ENCODE data around the gene CNST. TPM values are rescaled to one million over a fixed set of nuclear protein-coding genes. Genes with fewer than 3 reads are reported as not detected.
"Not testable (repeated sequence)": the region's sequence is repeated elsewhere in the genome, so short reads cannot be mapped to it uniquely, and the experiment has no call there.

Gene CNST
- total and polyA plus RNA-seq, 2 of the 13 experiments (the other 11 are each of a cell fraction or from before 2014, with no cell fraction given), result 6.3 to 12.4 TPM

GRCh38 chr1:246632281-246633168 is 66.3 kb downstream of the CNST start:
- Histone ChIP-seq H2AFZ (ENCODE audit: low read length) (no peak overlapping the region), H3K79me2 (ENCODE audit: insufficient read depth, low read length) (no peaks in the 10 kb centered on the region), H3K36me3 (replicated peaks in 1 of 2; ENCODE audit: control insufficient read depth in 1 of 2, insufficient read depth in 2 of 2, low read length in 2 of 2) (peaks cover 3 to 28% of the 10 kb centered on the region in 2 experiments; a peak in 4 of 5 replicates), H3K4me2 (ENCODE audit: low read depth, low read length) (no peak overlapping the region), H3K27me3 (ENCODE audit: control insufficient read depth in 1 of 2, insufficient read depth in 2 of 2, low read length in 2 of 2) (no peaks in the 10 kb centered on the region), H3K27ac (ENCODE audit: extremely low read length, insufficient read depth, low read length) (no peak overlapping the region), H3K4me1 (ENCODE audit: insufficient read depth, low read length) (no peaks in the 10 kb centered on the region), H3K9ac (ENCODE audit: insufficient read depth, low read depth, low read length) (no peak overlapping the region), H3K9me3 (ENCODE audit: low read length) (no peaks in the 10 kb centered on the region), H4K20me1 (ENCODE audit: insufficient read depth, low read length) (no peaks in the 10 kb centered on the region), H3K4me3 (replicated peaks in 1 of 3; ENCODE audit: insufficient read depth in 1 of 3, low read depth in 2 of 3, low read length in 3 of 3) (no peak overlapping the region)
- ChIA-PET POLR2A (no interaction called here), CTCF (ENCODE audit: low intra/inter-chr PET ratio, low total read pairs) (no interaction called here)
- DNase-seq (ENCODE audit: low spot score), result no peak
- no TSS peak for BruUV-seq (replicated peaks)
- ATAC-seq, result no peak
- in situ Hi-C loops (cut with HindIII; ENCODE audit: extremely low pct_ligation_motif_present, low pct_unique_long_range_greater_than_20kb), result no loop called here
- FAIRE-seq, result no peak
- intact Hi-C loops (cut with micrococcal nuclease; ENCODE audit: unreplicated experiment), result no loop called here
- TF ChIP-seq ZNF30 (CRISPR knock-in tag; IDR thresholded peaks at IDR 0.05) (no peak), MATR3 (CRISPR knock-in tag; IDR thresholded peaks at IDR 0.05) (no peak), ZUFSP (CRISPR knock-in tag; IDR thresholded peaks at IDR 0.05; ENCODE audit: borderline replicate concordance) (no peak), ZSCAN22 (CRISPR knock-in tag; IDR thresholded peaks at IDR 0.05) (no peak), CEBPB (IDR thresholded peaks at IDR 0.05; ENCODE audit: borderline replicate concordance, low read depth, low read length) (peak; percentile 16; the same call in 1 of the 2 replicates), MAFF (IDR thresholded peaks at IDR 0.05; ENCODE audit: low read depth, low read length) (0 out of 2 replicates have a peak, but pooled peaks have one; percentile 10), CHD4 (IDR thresholded peaks at IDR 0.05; ENCODE audit: borderline replicate concordance, low read length) (no peak), WIZ (CRISPR knock-in tag; IDR thresholded peaks at IDR 0.05) (no peak)
- WGBS (ENCODE audit: low lambda C conversion rate), result 98% methylated on average over 13 of the region's 13 CpGs

GRCh38 chr1:246634659-246635058 is 68.4 kb downstream of the CNST start:
- BruUV-seq (replicated peaks); H3K27me3 ChIP-seq (ENCODE audit: control insufficient read depth in 1 of 2, insufficient read depth in 2 of 2, low read length in 2 of 2); H3K4me3 ChIP-seq (replicated peaks in 1 of 3; ENCODE audit: insufficient read depth in 1 of 3, low read depth in 2 of 3, low read length in 3 of 3); FAIRE-seq; CTCF ChIA-PET (ENCODE audit: low intra/inter-chr PET ratio, low total read pairs); POLR2A ChIA-PET; intact Hi-C loops (cut with micrococcal nuclease; ENCODE audit: unreplicated experiment); H4K20me1 ChIP-seq (ENCODE audit: insufficient read depth, low read length); H3K79me2 ChIP-seq (ENCODE audit: insufficient read depth, low read length); H3K9me3 ChIP-seq (ENCODE audit: low read length); H2AFZ ChIP-seq (ENCODE audit: low read length); in situ Hi-C loops (cut with HindIII; ENCODE audit: extremely low pct_ligation_motif_present, low pct_unique_long_range_greater_than_20kb); DNase-seq (ENCODE audit: low spot score); H3K9ac ChIP-seq (ENCODE audit: insufficient read depth, low read depth, low read length); H3K4me1 ChIP-seq (ENCODE audit: insufficient read depth, low read length); ATAC-seq; H3K4me2 ChIP-seq (ENCODE audit: low read depth, low read length); H3K27ac ChIP-seq (ENCODE audit: extremely low read length, insufficient read depth, low read length): not testable (repeated sequence)
- WGBS (ENCODE audit: low lambda C conversion rate), result 92% methylated on average over 13 of the region's 26 CpGs
- H3K36me3 ChIP-seq (replicated peaks in 1 of 2; ENCODE audit: control insufficient read depth in 1 of 2, insufficient read depth in 2 of 2, low read length in 2 of 2), result peaks cover 3 to 29% of the 10 kb centered on the region in 2 experiments; a peak in 4 of 5 replicates

Measured in HepG2 (cell line).